Activated naive CD4-positive, alpha-beta T cell treated with anti-CD3 and anti-CD28 coated beads, Interleukin-2, amount 10 ng/mL, durations not matched to agents 5 hours and 36 hours (primary cell): ENCODE data around the gene SGK2. TPM values are rescaled to one million over a fixed set of nuclear protein-coding genes. Genes with fewer than 3 reads are reported as not detected.

Experiments
- total RNA-seq, 2 experiments: library from RNA; stranded (reverse); gene quantifications; one replicate each; pipeline ENCODE4 v1.2.3, GENCODE V29; 2021

Gene SGK2
- total RNA-seq = under 1 TPM; 0.28 to 0.63 TPM

GRCh38 chr20:43558412-43559146, at the start of gene SGK2:
Gene SGK2 (plus strand): TSS chr20:43559027. CDS start chr20:43566496, 7,469 bp downstream.

DNA sequence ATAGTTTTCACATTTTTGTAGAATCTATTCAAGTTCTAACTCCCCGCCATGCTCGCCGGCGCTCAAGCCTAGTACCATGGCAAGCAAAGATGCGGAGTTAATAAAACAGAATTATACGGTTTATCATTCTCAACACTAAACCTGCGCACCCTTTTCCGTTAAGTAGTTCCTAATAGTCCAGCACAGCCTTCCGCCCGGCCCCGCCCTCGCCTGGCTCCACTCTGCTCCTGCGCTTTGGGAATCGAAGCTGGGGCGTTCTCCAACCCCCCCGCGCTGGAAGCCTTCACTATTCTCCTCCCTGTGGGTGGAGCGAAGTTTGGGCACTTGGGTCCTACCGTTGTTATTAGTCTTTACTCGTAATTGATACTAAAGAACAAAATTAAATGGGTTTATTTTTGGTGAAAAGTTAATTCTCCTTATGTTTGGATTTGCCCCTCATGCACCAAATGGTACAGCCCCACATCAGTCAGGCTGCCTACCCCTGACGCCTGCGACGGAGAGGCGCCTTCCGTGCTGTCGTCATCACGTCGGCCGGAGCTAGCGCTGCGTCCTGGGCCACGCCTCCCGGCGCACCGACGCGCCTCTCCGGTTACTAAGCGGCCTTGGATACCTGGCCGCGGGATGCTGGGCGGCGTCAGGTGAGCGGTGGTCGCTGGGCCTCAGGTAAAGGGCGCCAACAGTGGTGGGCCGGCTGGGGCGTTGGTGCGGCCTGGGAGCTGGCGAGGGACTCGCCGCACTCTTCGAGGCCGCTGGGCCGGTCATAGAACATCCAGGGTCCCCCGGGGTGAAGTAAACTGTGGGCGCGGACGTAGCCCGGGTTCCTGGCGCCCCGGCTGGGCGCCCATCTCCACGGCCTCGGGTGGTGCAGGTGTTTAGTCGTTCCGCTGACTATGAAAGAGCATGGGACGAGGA, 31.8 kb downstream of the SGK2 start, which contains the start of gene IFT52:
Gene IFT52, plus strand, starts transcription at position 546 of the 912 bp plus-strand sequence. CDS start 3,762 bp downstream, outside the sequence.

Other genes starting within 250 kb of the SGK2 start
- 100 to 1,000 TPM; 164 to 168 TPM for gene SRSF6, start 101.1 kb upstream of the SGK2 start, total RNA-seq
- gene L3MBTL1, start 51.3 kb upstream of the SGK2 start, total RNA-seq = 1 to 10 TPM; 8.0 to 9.3 TPM
- gene IFT52, start 31.9 kb downstream of the SGK2 start, total RNA-seq = 10 to 100 TPM; 12.5 to 14.4 TPM
- gene MYBL2, start 108.1 kb downstream of the SGK2 start, total RNA-seq = 10 to 100 TPM; 64.7 to 65.7 TPM
- gene GTSF1L, start 168.0 kb downstream of the SGK2 start, total RNA-seq = under 1 TPM in 1 of 2 experiments, not detected in 1; 0.29 TPM